Liver (tissue), 9 donors: ENCODE data around the gene TRPV4. TPM values are rescaled to one million over a fixed set of nuclear protein-coding genes. Genes with fewer than 3 reads are reported as not detected.

Source experiments
- DNase-seq: peaks from one replicate; pipeline ENCODE4 v3.0.0-alpha.2; 2017; ENCODE audit warnings: low spot score
- H3K27ac ChIP-seq, 2 donors: one replicate each; pipeline ENCODE4 v1.7.0; 2013; ENCODE audit warnings: inconsistent platforms in 2 of 2, low read length in 2 of 2, control low read depth in 1 of 2, low read depth in 1 of 2, mild to moderate bottlenecking in 1 of 2
- H3K27me3 ChIP-seq, 4 donors: one replicate each; pipeline versions ENCODE4 v1.6.1 to v1.7.0; 2013; ENCODE audit warnings: low read length in 3 of 4, inconsistent platforms in 1 of 4, mild to moderate bottlenecking in 1 of 4, moderate library complexity in 1 of 4; ENCODE audit not compliant: control insufficient read depth in 4 of 4, insufficient read depth in 4 of 4
- H3K36me3 ChIP-seq, 4 donors: one replicate each; pipeline versions ENCODE4 v1.6.1 to v1.7.0; 2013; ENCODE audit warnings: low read length in 3 of 4, mild to moderate bottlenecking in 3 of 4, low read depth in 1 of 4, moderate library complexity in 1 of 4; ENCODE audit not compliant: control insufficient read depth in 4 of 4, insufficient read depth in 3 of 4
- H3K4me1 ChIP-seq, 4 donors: one replicate each; pipeline versions ENCODE4 v1.6.1 to v1.7.0; 2013; ENCODE audit warnings: low read length in 3 of 4, mild to moderate bottlenecking in 3 of 4, moderate library complexity in 1 of 4; ENCODE audit not compliant: control insufficient read depth in 4 of 4, insufficient read depth in 4 of 4
- H3K4me3 ChIP-seq, 3 donors: one replicate each; pipeline versions ENCODE4 v1.6.1 to v1.7.0; 2013; ENCODE audit warnings: low read length in 3 of 3, control low read depth in 1 of 3, low read depth in 1 of 3, mild to moderate bottlenecking in 1 of 3
- H3K9ac ChIP-seq, 2 donors: one replicate each; pipeline ENCODE4 v1.7.0; 2013; ENCODE audit warnings: low read length in 2 of 2, mild to moderate bottlenecking in 2 of 2, moderate library complexity in 2 of 2, control low read depth in 1 of 2, low read depth in 1 of 2
- H3K9me3 ChIP-seq, 4 donors: one replicate each; pipeline versions ENCODE4 v1.6.1 to v1.7.0; 2013; ENCODE audit warnings: low read length in 3 of 4; ENCODE audit not compliant: control insufficient read depth in 4 of 4
- ATF3 ChIP-seq: IDR thresholded peaks from 2 replicates; pipeline ENCODE4 v1.6.1; 2016; ENCODE audit warnings: antibody characterized with exemption
- EGR1 ChIP-seq, 2 donors: IDR thresholded peaks; 2 replicates each; pipeline ENCODE4 v1.6.1; 2016 to 2018; ENCODE audit warnings: antibody characterized with exemption in 2 of 2, low read depth in 2 of 2
- FOXA1 ChIP-seq: IDR thresholded peaks from 2 replicates; pipeline ENCODE4 v1.6.1; 2016; ENCODE audit warnings: antibody characterized with exemption
- FOXA2 ChIP-seq: IDR thresholded peaks from 2 replicates; pipeline ENCODE4 v1.6.1; 2016; ENCODE audit warnings: antibody characterized with exemption
- GABPA ChIP-seq, 2 donors: IDR thresholded peaks in 1 of 2; conservative IDR thresholded peaks in 1 of 2; 2 replicates each; pipeline ENCODE4 v1.6.1; 2016; ENCODE audit warnings: antibody characterized with exemption in 2 of 2, mild to moderate bottlenecking in 1 of 2, moderate library complexity in 1 of 2
- HNF4A ChIP-seq, 2 donors: conservative IDR thresholded peaks; 2 replicates each; pipeline ENCODE4 v1.6.1; 2016; ENCODE audit warnings: antibody characterized with exemption in 2 of 2, mild to moderate bottlenecking in 2 of 2
- HNF4G ChIP-seq: IDR thresholded peaks from 2 replicates; pipeline ENCODE4 v1.6.1; 2016; ENCODE audit warnings: antibody characterized with exemption
- JUND ChIP-seq, 2 donors: IDR thresholded peaks; 2 replicates each; pipeline ENCODE4 v1.6.1; 2016; ENCODE audit warnings: antibody characterized with exemption in 2 of 2
- NR2F2 ChIP-seq: IDR thresholded peaks from 2 replicates; pipeline ENCODE4 v1.6.1; 2016; ENCODE audit warnings: antibody characterized with exemption
- RAD21 ChIP-seq, 2 donors: IDR thresholded peaks; 2 replicates each; pipeline ENCODE4 v1.6.1; 2016; ENCODE audit warnings: antibody characterized with exemption in 2 of 2, mild to moderate bottlenecking in 2 of 2
- RXRA ChIP-seq, 2 donors: IDR thresholded peaks; 2 replicates each; pipeline ENCODE4 v1.6.1; 2017 to 2018; ENCODE audit warnings: antibody characterized with exemption in 2 of 2, mild to moderate bottlenecking in 1 of 2
- SP1 ChIP-seq: IDR thresholded peaks from 2 replicates; pipeline ENCODE4 v1.6.1; 2018; ENCODE audit warnings: antibody characterized with exemption, mild to moderate bottlenecking
- TAF1 ChIP-seq: conservative IDR thresholded peaks from 2 replicates; pipeline ENCODE4 v1.6.1; 2016; ENCODE audit warnings: antibody characterized with exemption, mild to moderate bottlenecking
- YY1 ChIP-seq: IDR thresholded peaks from 2 replicates; pipeline ENCODE4 v1.6.1; 2016; ENCODE audit warnings: antibody characterized with exemption, mild to moderate bottlenecking
- WGBS: extraction: QIAGEN DNeasy Blood & Tissue Kit; methylation state at CpG from one replicate; pipeline ENCODE4 v1.1.7; 2013; 5-methylcytosine and 5-hydroxymethylcytosine counted together
- polyA plus RNA-seq, 2 donors: library from polyadenylated mRNA; stranded (reverse) in 1 of 2; unstranded in 1 of 2; fragments of 200-250 nt in 1 of 2; fragments of >200 nt in 1 of 2; fragmentation: Nextera tagmentation in 1 of 2; extraction: Ambion mirVana in 1 of 2; gene quantifications; one replicate each; pipeline versions ENCODE4 v1.2.1 to v1.2.3, GENCODE V29; 2013 to 2015
- total RNA-seq, 2 donors: library from RNA; depleted of rRNA; stranded (reverse); fragments of >200 nt; gene quantifications; one replicate each; pipeline ENCODE4 v1.2.3, GENCODE V29; 2014
- TF ChIP-seq, protein P1 (sequence below): IDR thresholded peaks from 2 replicates; pipeline ENCODE4 v1.6.1; 2016; ENCODE audit warnings: antibody characterized with exemption, mild to moderate bottlenecking
- TF ChIP-seq, protein P2 (sequence below): fragments of 150-350 bp; IDR thresholded peaks from 2 replicates; pipeline ENCODE4 v1.5.1; 2017; ENCODE audit warnings: improper control_type of control experiment, low read depth, low read length; ENCODE audit not compliant: missing input control
- TF ChIP-seq, protein P3 (sequence below): IDR thresholded peaks from 2 replicates; pipeline ENCODE4 v1.6.1; 2016; ENCODE audit warnings: antibody characterized with exemption
- TF ChIP-seq, protein P4 (sequence below): IDR thresholded peaks from 2 replicates; pipeline ENCODE4 v1.6.1; 2016; ENCODE audit warnings: antibody characterized with exemption
- donor health status: healthy.
- donor health status: healthy.
- donor health status: healthy.
- donor health status: healthy.
- donor health status: healthy.

Gene TRPV4
- total and polyA plus RNA-seq, 4 donors, result 1.3 to 9.6 (median 3.9) TPM

DNA sequence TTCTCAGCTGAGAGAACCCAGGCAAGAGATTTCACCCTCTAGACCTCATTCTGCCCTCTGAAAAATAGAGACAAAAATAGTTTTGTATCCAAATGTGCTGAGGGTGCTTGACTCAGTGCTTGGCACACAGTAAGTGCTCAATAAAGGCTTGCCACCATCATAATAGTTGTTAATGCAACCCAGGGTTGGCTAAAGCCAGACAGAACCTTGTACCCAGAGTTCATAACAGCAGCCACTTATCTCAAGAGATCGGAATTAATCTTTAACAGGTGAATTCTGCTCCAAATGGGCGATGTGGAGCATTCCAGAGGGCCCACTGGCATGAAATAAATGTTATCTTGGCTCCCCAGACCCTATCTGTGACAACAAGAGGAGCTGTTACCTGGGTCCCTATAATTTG lies 2.9 kb downstream of the TRPV4 start:
- no peaks in the 10 kb centered on the region for H3K36me3 ChIP-seq
- H3K27me3 ChIP-seq, result no peaks in the 10 kb centered on the region
- DNase-seq, result no peak
- peaks cover 8 to 45% (median 39%) of the 10 kb centered on the region in 4 donors for H3K4me1 ChIP-seq
- H3K4me3 ChIP-seq, result no peak overlapping the region
- peak; percentile 53 for TF ChIP-seq NR2F2
- no peak for TF ChIP-seq TAF1
- TF ChIP-seq HNF4G, result peak; percentile 91
- TF ChIP-seq EGR1 (IDR thresholded peaks at IDR 0.05; ENCODE audit: low read depth in 2 of 2), result no peak
- no peak for TF ChIP-seq ATF3
- TF ChIP-seq, protein P1, sequence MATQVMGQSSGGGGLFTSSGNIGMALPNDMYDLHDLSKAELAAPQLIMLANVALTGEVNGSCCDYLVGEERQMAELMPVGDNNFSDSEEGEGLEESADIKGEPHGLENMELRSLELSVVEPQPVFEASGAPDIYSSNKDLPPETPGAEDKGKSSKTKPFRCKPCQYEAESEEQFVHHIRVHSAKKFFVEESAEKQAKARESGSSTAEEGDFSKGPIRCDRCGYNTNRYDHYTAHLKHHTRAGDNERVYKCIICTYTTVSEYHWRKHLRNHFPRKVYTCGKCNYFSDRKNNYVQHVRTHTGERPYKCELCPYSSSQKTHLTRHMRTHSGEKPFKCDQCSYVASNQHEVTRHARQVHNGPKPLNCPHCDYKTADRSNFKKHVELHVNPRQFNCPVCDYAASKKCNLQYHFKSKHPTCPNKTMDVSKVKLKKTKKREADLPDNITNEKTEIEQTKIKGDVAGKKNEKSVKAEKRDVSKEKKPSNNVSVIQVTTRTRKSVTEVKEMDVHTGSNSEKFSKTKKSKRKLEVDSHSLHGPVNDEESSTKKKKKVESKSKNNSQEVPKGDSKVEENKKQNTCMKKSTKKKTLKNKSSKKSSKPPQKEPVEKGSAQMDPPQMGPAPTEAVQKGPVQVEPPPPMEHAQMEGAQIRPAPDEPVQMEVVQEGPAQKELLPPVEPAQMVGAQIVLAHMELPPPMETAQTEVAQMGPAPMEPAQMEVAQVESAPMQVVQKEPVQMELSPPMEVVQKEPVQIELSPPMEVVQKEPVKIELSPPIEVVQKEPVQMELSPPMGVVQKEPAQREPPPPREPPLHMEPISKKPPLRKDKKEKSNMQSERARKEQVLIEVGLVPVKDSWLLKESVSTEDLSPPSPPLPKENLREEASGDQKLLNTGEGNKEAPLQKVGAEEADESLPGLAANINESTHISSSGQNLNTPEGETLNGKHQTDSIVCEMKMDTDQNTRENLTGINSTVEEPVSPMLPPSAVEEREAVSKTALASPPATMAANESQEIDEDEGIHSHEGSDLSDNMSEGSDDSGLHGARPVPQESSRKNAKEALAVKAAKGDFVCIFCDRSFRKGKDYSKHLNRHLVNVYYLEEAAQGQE, result peak; percentile 44
- TF ChIP-seq, protein P2, sequence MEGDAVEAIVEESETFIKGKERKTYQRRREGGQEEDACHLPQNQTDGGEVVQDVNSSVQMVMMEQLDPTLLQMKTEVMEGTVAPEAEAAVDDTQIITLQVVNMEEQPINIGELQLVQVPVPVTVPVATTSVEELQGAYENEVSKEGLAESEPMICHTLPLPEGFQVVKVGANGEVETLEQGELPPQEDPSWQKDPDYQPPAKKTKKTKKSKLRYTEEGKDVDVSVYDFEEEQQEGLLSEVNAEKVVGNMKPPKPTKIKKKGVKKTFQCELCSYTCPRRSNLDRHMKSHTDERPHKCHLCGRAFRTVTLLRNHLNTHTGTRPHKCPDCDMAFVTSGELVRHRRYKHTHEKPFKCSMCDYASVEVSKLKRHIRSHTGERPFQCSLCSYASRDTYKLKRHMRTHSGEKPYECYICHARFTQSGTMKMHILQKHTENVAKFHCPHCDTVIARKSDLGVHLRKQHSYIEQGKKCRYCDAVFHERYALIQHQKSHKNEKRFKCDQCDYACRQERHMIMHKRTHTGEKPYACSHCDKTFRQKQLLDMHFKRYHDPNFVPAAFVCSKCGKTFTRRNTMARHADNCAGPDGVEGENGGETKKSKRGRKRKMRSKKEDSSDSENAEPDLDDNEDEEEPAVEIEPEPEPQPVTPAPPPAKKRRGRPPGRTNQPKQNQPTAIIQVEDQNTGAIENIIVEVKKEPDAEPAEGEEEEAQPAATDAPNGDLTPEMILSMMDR, result no peak
- TF ChIP-seq HNF4A (conservative IDR thresholded peaks at IDR 0.05), result peak; percentile 97 to 98
- no peak for TF ChIP-seq FOXA2
- TF ChIP-seq, protein P3, sequence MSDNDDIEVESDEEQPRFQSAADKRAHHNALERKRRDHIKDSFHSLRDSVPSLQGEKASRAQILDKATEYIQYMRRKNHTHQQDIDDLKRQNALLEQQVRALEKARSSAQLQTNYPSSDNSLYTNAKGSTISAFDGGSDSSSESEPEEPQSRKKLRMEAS, result peak; percentile 48
- peak; percentile 68 for TF ChIP-seq YY1
- peak; percentile 15 for TF ChIP-seq FOXA1
- TF ChIP-seq RAD21 (IDR thresholded peaks at IDR 0.05), result peak in 1 of 2 donors; percentile 4
- TF ChIP-seq JUND (IDR thresholded peaks at IDR 0.05), result peak; percentile 44 to 54
- TF ChIP-seq, protein P4, sequence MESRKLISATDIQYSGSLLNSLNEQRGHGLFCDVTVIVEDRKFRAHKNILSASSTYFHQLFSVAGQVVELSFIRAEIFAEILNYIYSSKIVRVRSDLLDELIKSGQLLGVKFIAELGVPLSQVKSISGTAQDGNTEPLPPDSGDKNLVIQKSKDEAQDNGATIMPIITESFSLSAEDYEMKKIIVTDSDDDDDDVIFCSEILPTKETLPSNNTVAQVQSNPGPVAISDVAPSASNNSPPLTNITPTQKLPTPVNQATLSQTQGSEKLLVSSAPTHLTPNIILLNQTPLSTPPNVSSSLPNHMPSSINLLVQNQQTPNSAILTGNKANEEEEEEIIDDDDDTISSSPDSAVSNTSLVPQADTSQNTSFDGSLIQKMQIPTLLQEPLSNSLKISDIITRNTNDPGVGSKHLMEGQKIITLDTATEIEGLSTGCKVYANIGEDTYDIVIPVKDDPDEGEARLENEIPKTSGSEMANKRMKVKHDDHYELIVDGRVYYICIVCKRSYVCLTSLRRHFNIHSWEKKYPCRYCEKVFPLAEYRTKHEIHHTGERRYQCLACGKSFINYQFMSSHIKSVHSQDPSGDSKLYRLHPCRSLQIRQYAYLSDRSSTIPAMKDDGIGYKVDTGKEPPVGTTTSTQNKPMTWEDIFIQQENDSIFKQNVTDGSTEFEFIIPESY, result no peak
- TF ChIP-seq RXRA (IDR thresholded peaks at IDR 0.05), result peak; percentile 70 to 72
- peak; percentile 64 for TF ChIP-seq SP1
- TF ChIP-seq GABPA (IDR thresholded peaks at IDR 0.05 in 1 of 2, conservative IDR thresholded peaks at IDR 0.05 in 1 of 2), result no peak
- no peak overlapping the region for H3K9ac ChIP-seq
- H3K9me3 ChIP-seq, result no peaks in the 10 kb centered on the region
- H3K27ac ChIP-seq, result peak overlapping the region; percentile 27 to 48
- WGBS, result 26% methylated on average over 2 of the region's 2 CpGs
